A673 (cell line): ENCODE results near the gene SRRD.

ENCODE experiments used
- CTCF ChIP-seq: fragments of 300-800, 200-600 bp; sonication (generic); conservative IDR thresholded peaks from 2 replicates; pipeline ENCODE4 v1.5.1; 2017; ENCODE audit warnings: low read depth, mild to moderate bottlenecking, antibody characterized with exemption, low read length, moderate library complexity, mixed read lengths
- EZH2 ChIP-seq: fragments of 200-600 bp; sonication (generic); IDR thresholded peaks from 2 replicates; pipeline ENCODE4 v1.6.1; 2017; ENCODE audit warnings: borderline replicate concordance, low read depth, mild to moderate bottlenecking, mixed read lengths, antibody characterized with exemption, low read length; ENCODE audit not compliant: poor library complexity, severe bottlenecking

GRCh38 chr22:26524870-26525269 lies 41.2 kb downstream of the SRRD start:
- TF ChIP-seq EZH2: no peak
- no peak for TF ChIP-seq CTCF
